Epithelial cell of proximal tubule (primary cell): ENCODE results near the gene BMP8A. TPM values are rescaled to one million over a fixed set of nuclear protein-coding genes. Genes with fewer than 3 reads are reported as not detected.
"Not testable (repeated sequence)": the region's sequence is repeated elsewhere in the genome, so short reads cannot be mapped to it uniquely, and the experiment has no call there.

ENCODE experiments used
- DNase-seq: peaks from one replicate; pipeline ENCODE4 v3.0.0-alpha.2; 2011; ENCODE audit warnings: low read depth
- H3K4me3 ChIP-seq: 2 replicates; pipeline ENCODE4 v1.5.1; 2011; ENCODE audit warnings: low read depth, mild to moderate bottlenecking, low read length
- CTCF ChIP-seq: conservative IDR thresholded peaks from 2 replicates; pipeline ENCODE4 v1.5.1; 2012; ENCODE audit warnings: low read depth, mild to moderate bottlenecking, low read length
- total RNA-seq: library from RNA; depleted of rRNA; stranded (reverse); fragments of >200 nt; gene quantifications from 2 replicates; pipeline ENCODE4 v1.2.3, GENCODE V29; 2015

BMP8A gene
- total RNA-seq, 1 donor from 2014 or later, result not detected

- TF ChIP-seq CTCF, result no peak
- H3K4me3 ChIP-seq, result no peak overlapping the region
- no peak for DNase-seq
Observed at GRCh38 chr1:39509360-39510009, 18.0 kb downstream of the BMP8A start.

GRCh38 chr1:39510570-39511186 is 19.2 kb downstream of the BMP8A start:
- DNase-seq, H3K4me3 ChIP-seq: not testable (repeated sequence)

GRCh38 chr1:39511477-39511876 is 20.0 kb downstream of the BMP8A start:
- not testable (repeated sequence) for DNase-seq

GRCh38 chr1:39512234-39512847 is 20.9 kb downstream of the BMP8A start:
- not testable (repeated sequence) for DNase-seq, H3K4me3 ChIP-seq

More at GRCh38 chr1:39511477-39511876, 20.0 kb downstream of the BMP8A start:
- H3K4me3 ChIP-seq, result not testable (repeated sequence)

GRCh38 chr1:39514710-39515124 is 23.3 kb downstream of the BMP8A start:
- H3K4me3 ChIP-seq, DNase-seq: not testable (repeated sequence)

GRCh38 chr1:39515131-39516086 is 24.0 kb downstream of the BMP8A start:
- peak overlapping the region; percentile 24 for H3K4me3 ChIP-seq
- not testable (repeated sequence) for DNase-seq

GRCh38 chr1:39516841-39517240 is 25.4 kb downstream of the BMP8A start:
- DNase-seq, H3K4me3 ChIP-seq: not testable (repeated sequence)

- DNase-seq, H3K4me3 ChIP-seq: not testable (repeated sequence)
Observed at GRCh38 chr1:39517936-39518335, 26.5 kb downstream of the BMP8A start.

- DNase-seq, H3K4me3 ChIP-seq: not testable (repeated sequence)
Observed at GRCh38 chr1:39519376-39519775, 27.9 kb downstream of the BMP8A start.

GRCh38 chr1:39522221-39522620 is 30.8 kb downstream of the BMP8A start:
- not testable (repeated sequence) for H3K4me3 ChIP-seq, DNase-seq

GRCh38 chr1:39522661-39523567 is 31.5 kb downstream of the BMP8A start:
- DNase-seq, result no peak
- no peak for TF ChIP-seq CTCF
- H3K4me3 ChIP-seq, result no peak overlapping the region
